Stimulated activated CD4-positive, alpha-beta T cell treated with anti-CD3 and anti-CD28 coated beads, Interleukin-4, amount 100 ng/mL, for 24 hours (primary cell): Measurements from ENCODE around the gene CDHR1.

Source experiments
- DNase-seq: peaks from one replicate; pipeline ENCODE4 v3.0.0-alpha.2; 2020

CDHR1 gene

DNA sequence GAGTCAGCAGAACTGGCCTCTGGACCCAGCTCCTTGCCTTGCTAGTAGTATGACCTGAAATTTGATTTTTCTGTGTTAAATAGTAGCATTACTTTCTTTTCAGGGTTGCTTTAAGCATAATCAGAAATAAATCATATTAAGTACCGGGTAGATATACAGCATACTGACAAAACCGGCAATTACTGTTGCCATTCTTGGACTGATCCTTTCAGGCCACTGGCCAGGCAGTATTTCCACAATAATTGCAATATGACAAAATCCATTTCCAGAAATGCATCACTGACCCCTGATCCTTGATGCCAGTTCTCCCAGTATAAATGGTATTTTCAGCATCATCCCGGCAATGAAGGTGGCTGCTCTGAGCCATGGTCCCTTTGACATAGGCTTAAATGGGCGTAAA lies 40.1 kb downstream of the CDHR1 start:
- DNase-seq: no peak

DNA sequence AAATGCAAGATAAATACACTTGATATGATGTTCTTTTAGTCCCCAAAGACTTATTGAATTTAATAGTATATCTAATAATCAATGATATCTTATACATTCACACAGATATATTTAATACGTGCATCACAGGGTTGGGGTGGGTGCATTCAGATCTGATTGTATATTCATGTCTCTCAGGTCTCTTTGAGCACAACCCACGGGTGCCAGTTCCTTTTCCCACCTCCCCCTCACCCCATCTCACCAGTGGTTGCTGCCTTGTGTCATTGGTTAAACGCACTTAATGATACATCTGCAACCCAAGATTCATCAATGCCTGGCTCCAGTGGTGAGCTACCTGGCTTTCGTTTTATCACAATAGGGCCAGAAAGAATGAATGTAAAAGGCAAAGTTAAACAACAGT lies 40.8 kb downstream of the CDHR1 start:
- DNase-seq: no peak

GRCh38 chr10:84236807-84237198 lies 42.5 kb downstream of the CDHR1 start:
- DNase-seq: no peak

GRCh38 chr10:84237199-84238051 lies 43.1 kb downstream of the CDHR1 start:
- no peak for DNase-seq

DNA sequence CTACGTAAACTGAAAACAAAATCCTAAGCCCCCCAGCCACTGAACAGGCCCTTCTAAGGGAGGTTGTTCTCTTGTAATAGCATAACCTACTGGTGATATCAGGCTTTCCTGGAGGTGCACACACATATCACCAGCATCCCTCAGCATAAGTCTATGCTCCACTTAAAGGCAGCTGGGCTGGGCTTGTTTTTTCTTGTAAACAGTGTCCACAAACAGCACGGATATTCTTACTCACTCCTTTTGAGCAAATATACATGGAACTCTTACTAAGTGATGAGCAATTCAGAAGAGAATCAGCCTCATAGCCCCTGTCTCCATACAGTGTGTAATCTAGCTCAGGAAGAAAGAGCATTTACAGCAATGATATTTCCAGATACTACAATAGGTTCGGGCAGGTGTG lies 44.6 kb downstream of the CDHR1 start:
- DNase-seq: no peak

- no peak for DNase-seq
These were observed 47.0 kb downstream of the CDHR1 start, which contains the start of gene LRIT1 for GRCh38 chr10:84241185-84241790. TSS of gene LRIT1 (minus strand) at chr10:84241546. CDS start at chr10:84241439, 107 bp downstream.

GRCh38 chr10:84243759-84244158 lies 49.4 kb downstream of the CDHR1 start:
- DNase-seq: no peak

DNA sequence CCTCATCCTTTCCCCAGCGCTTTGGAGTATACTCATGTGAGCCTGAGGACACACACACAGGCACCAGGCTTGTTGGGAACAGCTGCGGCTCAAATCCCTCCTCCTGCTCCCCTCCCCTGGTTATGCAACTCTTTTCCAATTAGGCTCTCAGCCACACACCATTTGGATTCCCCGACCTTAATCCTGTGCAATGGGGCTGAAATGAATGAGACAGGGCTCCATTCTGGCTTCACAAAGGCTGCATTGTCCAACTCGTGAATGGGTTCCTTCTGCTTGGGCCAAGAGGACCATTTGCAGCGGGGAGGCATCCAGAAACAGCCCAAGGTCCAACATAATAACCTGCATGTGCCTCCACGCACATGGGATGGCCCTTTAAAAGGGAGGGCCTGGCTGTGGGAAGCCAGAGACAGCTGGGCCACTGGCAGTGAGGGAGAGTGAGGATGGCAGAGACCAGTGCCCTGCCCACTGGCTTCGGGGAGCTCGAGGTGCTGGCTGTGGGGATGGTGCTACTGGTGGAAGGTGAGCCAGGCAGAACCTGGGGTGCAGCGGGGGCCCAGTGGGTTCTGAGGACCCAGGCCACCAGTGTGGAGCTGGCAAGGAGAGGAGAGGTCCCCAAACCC lies 50.4 kb downstream of the CDHR1 start, which contains the start of gene RGR:
RGR (plus strand) TSS at position 403 of the 620 bp plus-strand sequence; CDS start at position 441, 38 bp downstream.
- no peak for DNase-seq

DNA sequence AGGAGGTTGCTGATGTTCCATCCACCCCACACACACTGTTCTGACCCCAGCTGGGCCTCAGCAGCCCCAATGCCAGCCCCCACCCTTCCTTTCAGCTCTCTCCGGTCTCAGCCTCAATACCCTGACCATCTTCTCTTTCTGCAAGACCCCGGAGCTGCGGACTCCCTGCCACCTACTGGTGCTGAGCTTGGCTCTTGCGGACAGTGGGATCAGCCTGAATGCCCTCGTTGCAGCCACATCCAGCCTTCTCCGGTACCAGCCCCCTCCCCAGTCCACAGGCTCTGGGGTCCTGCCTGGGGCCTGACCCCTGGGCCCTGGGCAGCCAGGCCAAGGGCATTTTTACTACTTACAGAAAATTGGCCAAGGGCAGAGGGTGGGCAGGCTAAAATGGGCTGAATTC lies 53.2 kb downstream of the CDHR1 start:
- no peak for DNase-seq

GRCh38 chr10:84248794-84249193 lies 54.5 kb downstream of the CDHR1 start:
- no peak for DNase-seq

DNA sequence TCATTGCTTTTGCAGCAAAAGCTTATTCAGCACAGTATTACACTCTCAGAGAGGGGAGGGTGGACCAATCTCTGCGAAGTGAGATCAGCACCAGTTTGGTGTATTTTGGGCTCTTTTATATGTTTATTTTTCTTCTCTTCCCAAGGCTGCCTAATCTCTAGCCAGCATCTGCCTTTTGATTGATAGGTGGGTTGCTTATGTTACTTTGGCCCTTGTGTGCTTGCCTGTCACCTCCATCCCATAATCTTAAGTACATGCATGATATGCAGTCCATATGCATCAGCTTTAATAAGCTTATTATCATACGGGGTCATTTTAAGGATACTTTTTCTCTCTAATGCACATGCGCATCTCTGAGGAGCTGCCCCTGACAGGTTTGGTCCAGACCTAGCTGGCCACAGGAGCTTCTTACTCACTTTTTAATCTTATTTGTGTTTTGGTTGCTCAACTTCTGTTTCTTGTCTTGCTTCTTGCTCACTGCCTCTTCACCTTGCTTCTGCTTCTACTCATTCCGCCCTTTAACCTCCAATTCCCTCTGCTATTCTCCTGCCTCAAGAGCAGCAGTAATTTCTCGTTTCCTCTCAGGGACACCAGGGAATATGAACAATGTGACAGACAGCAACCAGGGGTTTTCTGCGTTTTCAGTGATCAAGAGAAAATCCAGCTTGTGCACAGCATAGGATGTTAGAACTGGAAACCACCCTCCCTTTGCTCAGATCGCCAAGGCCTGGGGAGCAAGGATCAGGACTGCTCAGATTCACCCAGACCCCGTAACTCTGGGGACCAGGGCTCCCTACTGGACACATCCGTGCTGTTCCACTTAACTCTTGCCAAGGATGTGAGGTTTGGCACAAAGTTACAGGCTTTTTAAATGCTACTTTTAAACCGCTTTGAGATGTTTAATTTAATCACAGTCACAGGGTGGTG lies 60.5 kb downstream of the CDHR1 start:
- DNase-seq: no peak

- peak; percentile 45 for DNase-seq
These were observed 62.4 kb downstream of the CDHR1 start for GRCh38 chr10:84256510-84257342.

DNA sequence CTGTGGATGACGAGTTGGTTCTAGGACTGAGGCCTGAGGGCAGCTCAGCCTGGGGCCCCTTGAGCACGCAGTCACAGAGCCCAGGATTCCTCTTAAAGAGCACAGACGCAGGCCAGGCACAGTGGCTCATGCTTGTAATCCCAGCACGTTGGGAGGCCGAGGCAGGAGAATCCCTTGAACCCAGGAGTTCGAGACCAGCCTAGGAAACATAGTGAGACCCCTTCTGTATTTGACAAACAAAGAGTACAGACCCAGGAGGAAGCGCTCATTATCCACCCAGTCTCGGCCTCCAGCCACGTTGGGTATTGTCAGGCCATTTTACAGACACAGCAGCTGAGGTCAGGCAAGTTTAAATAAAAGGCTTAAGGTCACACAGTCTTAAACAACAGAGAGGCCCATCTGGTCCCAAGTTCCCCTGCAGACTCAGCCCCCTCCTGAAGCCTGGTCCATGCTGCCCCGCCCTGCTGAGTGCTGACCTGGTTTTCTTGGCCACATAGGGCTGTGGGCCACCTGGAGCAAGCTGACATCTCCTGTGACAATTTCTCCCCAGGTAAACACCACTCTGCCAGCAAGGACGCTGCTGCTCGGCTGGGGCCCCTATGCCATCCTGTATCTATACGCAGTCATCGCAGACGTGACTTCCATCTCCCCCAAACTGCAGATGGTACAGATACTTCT lies 63.1 kb downstream of the CDHR1 start:
- DNase-seq: no peak

DNA sequence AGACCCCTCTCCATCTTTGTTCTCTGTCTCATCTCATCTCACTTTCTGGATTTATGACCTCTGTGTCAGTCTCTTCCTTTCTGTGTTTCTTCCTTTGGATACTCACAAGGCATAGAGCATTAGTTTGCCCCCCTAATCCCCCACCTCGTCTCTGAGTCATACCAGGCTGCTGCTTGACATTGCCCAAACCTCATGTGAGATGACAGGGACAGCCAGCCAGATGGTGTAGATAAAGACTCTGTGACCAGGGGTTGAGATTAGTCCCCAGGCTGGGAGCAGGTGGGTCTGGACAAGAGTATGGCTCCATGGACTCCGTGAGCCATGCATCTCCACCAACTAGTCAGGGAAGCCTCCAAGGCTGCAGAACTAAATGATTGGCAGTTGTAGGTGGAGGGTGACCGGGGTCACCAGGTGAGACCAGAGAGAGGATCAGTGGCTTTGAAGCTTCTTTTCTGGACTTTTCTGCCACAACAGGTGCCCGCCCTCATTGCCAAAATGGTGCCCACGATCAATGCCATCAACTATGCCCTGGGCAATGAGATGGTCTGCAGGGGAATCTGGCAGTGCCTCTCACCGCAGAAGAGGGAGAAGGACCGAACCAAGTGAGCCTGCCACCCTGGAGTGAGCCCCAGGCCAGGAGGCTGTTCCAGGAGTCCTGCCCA lies 63.8 kb downstream of the CDHR1 start:
- no peak for DNase-seq

DNA sequence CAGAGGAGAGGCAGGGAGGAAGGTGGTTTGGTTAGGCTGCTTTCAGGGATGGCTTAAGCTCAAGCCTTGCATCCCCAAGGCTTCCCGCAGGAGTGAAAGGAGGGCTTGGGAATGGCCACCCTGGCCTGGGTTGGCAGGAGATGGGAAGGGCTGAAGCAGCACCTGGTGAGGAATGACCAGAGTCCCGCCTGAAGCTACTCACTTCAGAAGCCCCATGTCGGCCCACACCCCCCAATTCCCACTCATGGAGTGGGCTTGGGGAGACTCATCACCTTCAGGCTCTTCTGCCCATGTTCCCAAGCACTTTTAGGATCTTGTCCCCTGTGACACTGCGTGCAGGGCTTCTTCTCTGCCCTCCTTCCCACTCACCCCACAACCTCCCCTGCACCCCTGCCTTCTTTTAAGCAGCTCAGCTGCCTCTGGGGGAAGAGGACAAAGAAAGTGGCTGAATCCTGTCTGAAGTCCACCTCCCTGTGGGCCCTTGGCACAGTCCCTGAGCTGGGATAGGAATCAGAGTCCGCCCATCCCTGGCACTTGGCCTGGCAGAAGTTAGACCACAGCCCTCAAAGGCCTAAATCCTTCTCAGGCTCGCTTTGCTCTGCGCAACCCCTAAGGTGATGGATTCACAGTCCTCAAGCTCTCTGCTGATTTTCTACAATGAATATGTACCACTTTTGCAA lies 67.0 kb downstream of the CDHR1 start:
- no peak for DNase-seq

DNA sequence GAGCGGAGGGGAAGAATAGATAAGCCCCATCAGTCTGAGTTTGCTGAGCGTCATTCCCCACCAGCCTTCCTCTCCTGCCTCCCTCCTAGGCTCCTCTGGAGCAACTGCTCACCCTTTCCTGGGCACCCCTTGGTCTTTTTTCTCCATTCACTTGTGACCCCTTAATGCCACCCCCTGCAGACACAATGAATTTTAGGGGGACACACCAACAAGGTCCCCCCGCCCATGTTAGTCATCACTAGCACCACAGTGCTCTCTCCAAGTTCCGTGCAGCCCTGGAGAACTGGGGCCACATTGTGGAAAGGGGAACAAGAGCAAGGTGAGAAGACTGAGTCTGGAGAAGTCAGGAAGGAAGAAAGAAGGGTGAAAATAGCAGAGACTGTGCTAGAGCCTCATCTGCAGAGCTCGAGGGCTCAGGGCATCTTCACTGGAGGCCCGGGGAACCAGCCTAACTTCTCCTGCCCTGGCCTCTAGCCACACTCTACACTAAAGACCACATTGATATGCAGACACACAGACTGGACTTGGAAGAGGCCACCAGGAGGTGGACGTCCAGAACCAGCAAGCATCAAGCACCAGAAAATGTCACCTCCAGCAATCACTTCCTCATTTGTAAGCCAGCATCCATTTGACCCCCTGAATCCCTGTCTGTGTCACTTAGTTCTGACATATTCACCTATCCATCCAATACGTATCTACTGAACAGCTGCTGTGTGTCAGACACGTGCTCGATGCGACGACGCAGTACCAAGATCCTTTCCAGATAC lies 68.0 kb downstream of the CDHR1 start:
- DNase-seq: no peak

DNA sequence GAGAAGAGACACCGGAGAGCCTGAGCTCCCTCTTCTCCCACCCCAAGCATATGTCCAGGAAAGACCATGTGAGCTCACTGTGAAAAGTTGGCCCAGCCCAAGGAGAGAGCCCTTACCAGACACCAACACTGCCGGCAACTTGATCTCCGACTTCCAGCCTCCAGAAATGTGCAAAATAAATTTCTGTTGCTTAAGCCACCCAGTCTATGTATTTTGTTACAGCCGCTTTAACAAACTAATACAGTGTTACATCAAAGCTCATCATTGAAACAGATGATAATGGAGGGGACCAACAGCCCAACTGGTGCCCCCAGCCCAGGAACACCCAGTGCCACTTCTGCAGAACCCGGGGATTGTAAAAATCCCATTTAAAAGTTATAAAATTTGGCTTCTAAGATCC lies 69.4 kb downstream of the CDHR1 start:
- DNase-seq: no peak

DNA sequence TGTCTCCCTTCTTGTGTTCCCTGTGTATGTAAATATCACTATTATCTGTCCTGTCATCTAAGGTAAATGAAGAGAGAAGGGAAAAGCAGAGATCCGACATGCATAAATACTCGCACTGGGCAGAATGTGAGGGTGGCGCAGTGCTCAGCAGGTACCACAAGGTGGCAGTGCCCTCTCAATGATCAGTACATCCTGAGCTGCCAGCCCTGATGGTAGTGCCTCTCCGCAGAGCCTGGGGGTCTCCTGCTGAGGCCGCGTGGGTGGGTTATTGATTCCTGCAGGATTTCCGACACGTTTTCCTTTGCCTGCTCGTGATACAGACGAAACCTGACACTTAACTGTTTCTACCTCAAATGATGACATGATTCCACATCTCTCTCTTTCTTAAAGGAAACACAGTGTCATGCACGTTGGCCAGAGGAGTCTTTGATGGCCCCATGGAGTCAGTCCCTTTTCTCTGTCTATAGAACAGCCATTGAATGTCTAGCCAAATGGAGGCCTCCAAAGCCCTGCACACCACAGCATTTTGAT lies 70.3 kb downstream of the CDHR1 start:
- peak; percentile 74 for DNase-seq

DNA sequence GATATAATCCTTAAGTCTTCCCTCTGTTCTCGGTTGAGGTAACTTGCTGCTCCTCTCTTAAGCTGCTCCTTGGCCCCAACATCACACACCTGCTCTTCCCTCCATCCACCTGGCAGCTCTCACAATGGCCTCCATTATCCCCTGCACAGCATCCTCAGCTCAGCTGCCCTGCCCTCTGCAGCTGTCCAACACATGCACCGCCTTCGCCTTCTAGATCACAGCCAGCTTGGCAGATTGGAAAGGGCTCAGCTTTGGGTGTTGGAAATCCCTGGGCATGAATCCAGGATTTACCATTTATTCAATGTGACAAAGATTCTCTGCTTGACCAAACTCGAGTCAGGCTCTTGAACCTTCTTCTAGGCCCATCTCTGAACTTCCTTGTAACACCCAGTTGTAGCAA lies 71.1 kb downstream of the CDHR1 start:
- DNase-seq: no peak
